ENCODE results near the gene SLC16A9.
A peak's percentile ranks its signal among the peaks of the same experiment; 100 is the strongest.

Gene SLC16A9

DNA sequence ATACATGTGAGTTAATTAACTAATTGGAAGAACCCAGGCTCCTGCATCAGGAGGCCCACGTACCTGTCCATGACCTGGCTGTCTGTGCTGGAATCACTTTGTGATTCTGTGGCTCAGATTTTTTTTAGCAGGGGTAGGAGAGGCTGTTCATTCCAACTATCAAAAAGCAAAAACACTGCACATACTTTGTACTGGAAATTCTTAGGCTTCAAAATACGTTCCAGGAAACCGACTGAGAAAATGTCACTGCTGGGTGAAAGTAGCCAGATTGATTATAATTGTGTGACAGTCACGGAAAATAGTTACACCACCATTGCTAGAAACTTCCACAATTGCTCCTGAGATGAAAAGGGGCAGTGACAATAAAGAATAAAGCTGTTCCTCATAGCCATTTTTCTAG lies 91.0 kb downstream of the SLC16A9 start:
- TF ChIP-seq, protein P1, sequence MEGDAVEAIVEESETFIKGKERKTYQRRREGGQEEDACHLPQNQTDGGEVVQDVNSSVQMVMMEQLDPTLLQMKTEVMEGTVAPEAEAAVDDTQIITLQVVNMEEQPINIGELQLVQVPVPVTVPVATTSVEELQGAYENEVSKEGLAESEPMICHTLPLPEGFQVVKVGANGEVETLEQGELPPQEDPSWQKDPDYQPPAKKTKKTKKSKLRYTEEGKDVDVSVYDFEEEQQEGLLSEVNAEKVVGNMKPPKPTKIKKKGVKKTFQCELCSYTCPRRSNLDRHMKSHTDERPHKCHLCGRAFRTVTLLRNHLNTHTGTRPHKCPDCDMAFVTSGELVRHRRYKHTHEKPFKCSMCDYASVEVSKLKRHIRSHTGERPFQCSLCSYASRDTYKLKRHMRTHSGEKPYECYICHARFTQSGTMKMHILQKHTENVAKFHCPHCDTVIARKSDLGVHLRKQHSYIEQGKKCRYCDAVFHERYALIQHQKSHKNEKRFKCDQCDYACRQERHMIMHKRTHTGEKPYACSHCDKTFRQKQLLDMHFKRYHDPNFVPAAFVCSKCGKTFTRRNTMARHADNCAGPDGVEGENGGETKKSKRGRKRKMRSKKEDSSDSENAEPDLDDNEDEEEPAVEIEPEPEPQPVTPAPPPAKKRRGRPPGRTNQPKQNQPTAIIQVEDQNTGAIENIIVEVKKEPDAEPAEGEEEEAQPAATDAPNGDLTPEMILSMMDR (conservative IDR thresholded peaks at IDR 0.05; ENCODE audit: control insufficient read depth, insufficient read depth, low read depth, low read length) = no peak
- DNase-seq (ENCODE audit: low read depth) = no peak
- no peak overlapping the region for H3K4me3 ChIP-seq (ENCODE audit: control insufficient read depth, low read depth, low read length)

DNA sequence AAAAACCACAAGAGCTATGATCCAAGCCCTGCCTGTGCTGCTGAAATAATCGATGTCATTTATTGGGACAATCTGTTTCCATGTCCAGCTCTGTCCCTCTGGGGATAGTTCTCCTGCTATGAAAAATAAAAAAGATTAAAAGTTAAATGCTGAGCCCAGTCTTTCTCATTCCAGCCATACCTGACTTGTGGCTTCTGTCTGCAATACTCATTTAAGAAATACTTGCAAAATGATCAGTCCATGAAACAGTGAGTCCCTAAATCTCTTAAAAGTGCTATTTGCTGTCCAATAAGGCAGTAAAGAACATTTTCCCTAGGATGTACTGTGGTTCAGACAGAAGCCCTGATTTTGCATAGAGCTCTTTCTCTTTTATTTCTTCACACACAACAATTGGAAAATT lies 91.7 kb downstream of the SLC16A9 start:
- no peak overlapping the region for H3K4me3 ChIP-seq (ENCODE audit: control insufficient read depth, low read depth, low read length)
- no peak for DNase-seq (ENCODE audit: low read depth)
- TF ChIP-seq, protein P1 (conservative IDR thresholded peaks at IDR 0.05; ENCODE audit: control insufficient read depth, insufficient read depth, low read depth, low read length) = no peak

GRCh38 chr10:59611048-59611447 lies 98.6 kb downstream of the SLC16A9 start:
- no peak overlapping the region for H3K4me3 ChIP-seq (ENCODE audit: control insufficient read depth, low read depth, low read length)
- DNase-seq (ENCODE audit: low read depth) = no peak
- TF ChIP-seq, protein P1 (conservative IDR thresholded peaks at IDR 0.05; ENCODE audit: control insufficient read depth, insufficient read depth, low read depth, low read length) = no peak

DNA sequence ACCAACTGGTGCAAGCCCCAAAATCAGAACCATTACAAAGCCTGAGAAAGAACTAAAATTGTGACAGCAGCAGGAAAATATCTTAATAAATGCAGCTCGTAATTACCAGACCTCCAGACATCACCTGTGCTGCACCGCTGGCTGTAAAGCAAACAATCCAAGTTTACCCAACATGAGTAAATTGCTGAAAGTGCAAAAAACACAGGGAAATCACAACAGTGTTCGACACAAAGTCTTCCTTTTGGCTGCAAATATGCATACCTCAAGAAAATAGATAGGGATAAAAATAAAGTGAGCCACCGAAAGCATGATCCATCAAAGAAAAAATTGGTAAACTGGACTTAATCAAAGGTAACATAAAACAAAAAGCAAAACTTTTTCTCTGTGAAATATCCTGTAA lies 101.7 kb downstream of the SLC16A9 start:
- TF ChIP-seq, protein P1 (conservative IDR thresholded peaks at IDR 0.05; ENCODE audit: control insufficient read depth, insufficient read depth, low read depth, low read length) = no peak
- no peak for DNase-seq (ENCODE audit: low read depth)
- no peak overlapping the region for H3K4me3 ChIP-seq (ENCODE audit: control insufficient read depth, low read depth, low read length)

DNA sequence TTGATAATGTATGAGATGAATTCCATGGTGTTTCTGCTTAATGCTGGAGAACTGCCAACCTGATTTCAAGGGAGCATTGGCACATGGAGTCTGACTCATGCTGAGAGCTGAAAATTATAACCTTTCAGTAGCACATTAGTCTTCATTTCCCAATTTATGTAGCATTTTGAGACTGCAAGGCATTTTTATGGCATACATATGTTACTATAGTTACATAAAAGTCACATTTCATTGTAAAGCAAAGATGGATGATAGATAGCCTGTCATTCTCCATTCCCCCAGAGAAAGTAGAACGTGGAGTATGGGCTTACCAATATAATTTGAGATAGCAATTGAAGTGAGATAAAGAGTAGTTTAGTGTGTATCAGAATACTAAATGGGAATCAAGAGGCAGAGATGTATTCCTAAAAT lies 103.1 kb downstream of the SLC16A9 start:
- DNase-seq (ENCODE audit: low read depth) = peak; percentile 55
- TF ChIP-seq, protein P1 (conservative IDR thresholded peaks at IDR 0.05; ENCODE audit: control insufficient read depth, insufficient read depth, low read depth, low read length) = no peak
- H3K4me3 ChIP-seq (ENCODE audit: control insufficient read depth, low read depth, low read length) = no peak overlapping the region

DNA sequence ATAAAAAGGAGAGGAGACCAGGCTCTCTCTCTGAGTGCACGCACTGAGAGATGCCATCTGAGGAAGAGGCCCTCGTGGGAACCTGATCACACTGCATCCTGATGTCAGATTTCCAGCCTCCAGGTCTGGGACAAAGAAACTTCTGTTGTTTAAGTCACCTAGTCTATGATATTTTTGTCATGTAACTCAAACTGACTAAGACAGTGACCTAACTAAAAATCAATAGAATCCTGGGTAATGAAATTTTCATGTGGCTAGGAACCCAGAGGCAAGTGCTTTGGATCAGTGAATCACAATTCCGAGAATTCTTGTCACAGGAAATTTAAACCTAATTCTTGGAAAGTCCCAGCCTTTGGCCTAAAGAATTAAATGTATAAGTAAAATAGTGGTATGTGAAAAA lies 107.7 kb downstream of the SLC16A9 start:
- TF ChIP-seq, protein P1 (conservative IDR thresholded peaks at IDR 0.05; ENCODE audit: control insufficient read depth, insufficient read depth, low read depth, low read length) = no peak

More for the DNA sequence above, 107.7 kb downstream of the SLC16A9 start:
- H3K4me3 ChIP-seq (ENCODE audit: control insufficient read depth, low read depth, low read length) = no peak overlapping the region
- no peak for DNase-seq (ENCODE audit: low read depth)

Data from fibroblast of mammary gland (primary cell).